ENCODE data around the gene CNTNAP2.
"Not testable (repeated sequence)": the region's sequence is repeated elsewhere in the genome, so short reads cannot be mapped to it uniquely, and the experiment has no call there.

The CNTNAP2 gene

GRCh38 chr7:147999962-148000361 lies 1883.4 kb downstream of the CNTNAP2 start:
- no peak for DNase-seq

- no peak for DNase-seq
These were observed 1895.2 kb downstream of the CNTNAP2 start for GRCh38 chr7:148011753-148012152.

GRCh38 chr7:148014001-148014400 lies 1897.4 kb downstream of the CNTNAP2 start:
- DNase-seq, result no peak

- no peak for DNase-seq
These were observed 1897.9 kb downstream of the CNTNAP2 start for GRCh38 chr7:148014541-148014940.

- DNase-seq, result no peak
These were observed 1900.5 kb downstream of the CNTNAP2 start for GRCh38 chr7:148017126-148017525.

DNA sequence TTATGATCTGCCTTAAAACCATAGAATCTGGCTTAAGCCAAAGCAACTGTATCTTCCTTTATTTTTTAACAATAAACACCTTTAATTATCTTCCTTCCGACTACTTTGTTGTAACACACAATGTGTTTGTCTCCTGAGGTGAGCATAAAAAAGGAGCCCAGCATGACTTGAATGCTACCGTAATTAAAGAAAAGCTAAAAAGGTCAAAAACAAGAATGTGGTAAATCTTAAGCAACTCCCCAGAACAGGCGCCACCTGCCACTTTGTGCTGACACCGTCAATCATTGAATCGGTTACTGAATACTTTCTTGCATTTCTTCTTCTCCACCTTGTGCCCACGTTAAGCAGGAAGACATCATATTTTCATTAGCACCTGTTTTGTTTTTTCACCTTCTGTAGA lies 1904.1 kb downstream of the CNTNAP2 start:
- no peak for DNase-seq

GRCh38 chr7:148021507-148022045 lies 1905.0 kb downstream of the CNTNAP2 start:
- no peak for DNase-seq

DNA sequence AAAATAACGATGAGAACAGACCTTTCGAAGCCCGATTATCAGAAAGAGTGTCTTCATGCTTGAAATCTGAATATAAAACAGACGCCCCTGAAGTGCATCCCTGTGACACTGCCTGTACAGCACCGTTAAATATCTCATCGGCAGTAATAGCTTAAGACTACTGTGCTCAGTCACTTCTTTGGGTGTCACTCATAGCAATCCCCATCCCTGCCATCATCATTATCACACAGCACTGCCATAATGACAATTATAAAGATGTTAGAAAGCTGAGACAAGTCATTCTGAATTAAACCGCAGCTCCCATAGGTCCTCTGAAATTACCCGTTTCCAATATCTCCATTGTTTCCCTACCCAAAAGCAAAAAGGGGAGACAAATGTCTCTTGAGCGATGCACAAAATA lies 1906.2 kb downstream of the CNTNAP2 start:
- DNase-seq, result no peak

DNA sequence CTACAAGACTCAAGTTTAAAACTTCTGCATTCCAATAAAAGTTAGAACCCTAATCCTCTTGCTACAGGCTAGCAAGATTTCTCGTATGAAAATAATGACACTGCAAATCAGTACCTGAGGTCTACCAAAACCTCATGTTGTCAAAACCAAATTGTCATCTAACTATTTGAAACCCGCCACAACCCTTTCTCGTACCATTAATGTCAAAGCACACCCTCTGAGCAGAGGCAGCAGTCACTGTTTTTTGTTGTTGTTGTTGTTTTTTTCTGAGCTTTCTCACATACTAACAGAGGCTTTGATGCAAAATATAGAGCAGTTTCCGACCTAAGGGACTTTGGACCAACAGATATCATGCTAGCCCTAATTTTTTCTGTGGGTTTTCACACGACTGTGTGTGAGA lies 1910.1 kb downstream of the CNTNAP2 start:
- DNase-seq, result no peak

DNA sequence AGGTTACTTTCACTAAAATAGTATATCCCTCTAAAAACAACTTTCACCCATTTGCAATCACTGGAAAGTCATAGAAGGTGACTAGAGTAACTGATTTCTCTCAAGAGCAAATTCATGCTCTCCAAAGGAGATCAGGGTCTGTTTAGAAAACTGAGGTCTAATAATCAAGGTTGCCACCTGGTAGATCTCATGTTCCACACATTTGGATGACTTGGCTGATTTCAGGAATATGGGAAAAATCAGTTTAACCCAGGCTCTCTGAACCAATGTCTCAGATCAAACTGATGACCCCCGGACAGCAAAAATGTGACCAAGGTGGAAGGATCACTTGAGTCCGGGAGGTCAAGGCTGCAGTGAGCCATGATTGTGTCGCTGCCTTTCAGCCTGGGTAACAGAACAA lies 1911.6 kb downstream of the CNTNAP2 start:
- no peak for DNase-seq

DNA sequence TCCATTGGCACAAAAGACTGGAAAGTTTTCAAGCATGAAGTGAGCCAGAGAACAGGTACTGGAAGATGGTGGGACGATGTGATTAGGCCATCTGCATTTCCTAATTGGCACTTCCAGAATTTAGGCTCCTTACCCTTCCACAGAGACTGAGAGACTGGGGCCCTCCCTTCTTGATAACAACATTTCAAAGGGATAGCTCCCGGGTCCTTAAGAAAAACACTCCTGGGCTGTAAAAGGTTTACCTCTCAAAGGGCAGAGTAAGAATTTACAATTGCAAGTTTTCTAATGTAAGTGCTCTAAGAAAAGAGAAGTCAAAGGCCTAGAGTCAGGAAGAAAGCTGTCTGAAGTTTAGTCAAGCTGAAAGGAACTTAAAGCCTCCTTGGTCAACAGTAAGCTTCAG lies 1914.4 kb downstream of the CNTNAP2 start:
- DNase-seq, result no peak

- no peak for DNase-seq
These were observed 1915.2 kb downstream of the CNTNAP2 start for GRCh38 chr7:148031811-148032210.

DNA sequence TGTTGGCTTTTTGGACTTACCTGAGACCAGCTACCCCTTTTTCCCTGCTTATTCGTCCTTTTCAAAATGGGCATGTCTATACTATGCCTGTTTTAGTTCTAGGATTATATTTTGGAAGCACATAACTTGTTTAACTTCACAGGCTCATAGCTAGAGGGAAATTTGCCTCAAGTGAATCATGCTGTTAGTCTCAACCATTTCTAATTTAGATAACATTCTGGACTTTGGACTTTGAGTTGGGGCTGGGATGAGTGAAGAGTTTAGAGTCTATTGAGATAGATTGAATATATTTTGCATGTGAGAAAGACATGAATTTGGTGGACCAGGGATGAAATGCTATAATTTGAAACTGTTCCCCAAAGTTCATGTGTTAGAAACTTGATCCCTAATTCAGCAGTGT lies 1919.3 kb downstream of the CNTNAP2 start:
- DNase-seq, result no peak

GRCh38 chr7:148037044-148037443 lies 1920.4 kb downstream of the CNTNAP2 start:
- no peak for DNase-seq

- DNase-seq, result no peak
These were observed 1924.6 kb downstream of the CNTNAP2 start for GRCh38 chr7:148041156-148041555.

- DNase-seq, result no peak
These were observed 1926.5 kb downstream of the CNTNAP2 start for GRCh38 chr7:148042935-148043631.

DNA sequence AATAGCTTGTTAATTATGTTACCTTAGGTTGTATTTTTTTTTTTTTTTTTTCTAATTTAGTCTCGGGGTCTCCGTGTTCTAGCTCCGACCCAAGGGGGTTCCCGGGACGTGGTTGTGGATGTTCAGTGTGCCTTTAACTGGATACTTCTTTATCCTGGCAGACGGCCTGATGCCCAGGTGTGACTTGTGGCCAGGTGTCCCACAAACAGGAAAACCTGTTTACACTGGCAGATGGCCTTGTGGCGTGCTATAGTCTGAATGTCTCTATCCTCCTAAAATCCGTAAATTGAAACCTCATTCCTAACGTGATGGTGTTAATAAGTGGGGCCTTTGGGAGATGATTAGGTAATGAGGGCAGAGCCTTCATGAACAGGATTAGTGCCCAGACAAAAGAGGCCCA lies 1927.6 kb downstream of the CNTNAP2 start:
- DNase-seq, result no peak

DNA sequence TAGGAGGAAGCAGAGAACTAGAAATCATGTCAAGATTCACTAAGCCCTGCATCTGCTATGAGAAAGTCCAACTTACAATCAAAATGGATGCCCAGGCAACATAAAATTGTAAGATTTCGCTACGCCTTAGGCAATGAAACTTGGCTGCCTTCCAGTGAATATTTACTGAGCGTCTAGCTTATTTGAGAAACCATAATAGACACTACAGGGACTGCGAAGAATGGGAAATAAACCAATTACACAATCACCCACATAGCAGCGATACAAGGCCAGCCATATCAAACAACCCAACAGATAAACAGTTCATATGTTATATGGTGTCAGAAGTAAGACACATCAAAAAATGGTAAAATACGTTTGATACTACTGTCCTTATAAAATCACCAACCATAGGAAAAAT lies 1928.9 kb downstream of the CNTNAP2 start:
- no peak for DNase-seq

GRCh38 chr7:148049068-148049467 lies 1932.5 kb downstream of the CNTNAP2 start:
- no peak for DNase-seq

GRCh38 chr7:148050492-148051158 lies 1934.0 kb downstream of the CNTNAP2 start:
- no peak for DNase-seq

DNA sequence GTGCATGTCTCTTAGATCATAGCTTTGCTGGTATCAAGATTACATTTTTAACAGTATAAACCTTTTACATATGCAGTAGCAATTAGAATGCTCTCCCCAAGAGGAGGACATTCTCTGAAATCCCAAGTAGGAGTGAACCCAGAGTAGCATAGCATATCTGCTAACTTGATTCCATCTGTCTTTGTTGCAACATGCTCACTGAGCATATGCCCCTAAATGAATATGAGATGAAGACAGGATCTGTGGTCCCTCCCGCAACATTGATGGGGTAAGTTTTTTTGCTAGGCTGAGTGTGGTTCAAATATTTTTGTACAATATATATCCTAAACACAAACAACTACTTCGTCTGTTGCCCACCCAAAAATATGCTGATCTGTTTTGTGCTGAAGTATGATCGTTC lies 1939.8 kb downstream of the CNTNAP2 start:
- no peak for DNase-seq

DNA sequence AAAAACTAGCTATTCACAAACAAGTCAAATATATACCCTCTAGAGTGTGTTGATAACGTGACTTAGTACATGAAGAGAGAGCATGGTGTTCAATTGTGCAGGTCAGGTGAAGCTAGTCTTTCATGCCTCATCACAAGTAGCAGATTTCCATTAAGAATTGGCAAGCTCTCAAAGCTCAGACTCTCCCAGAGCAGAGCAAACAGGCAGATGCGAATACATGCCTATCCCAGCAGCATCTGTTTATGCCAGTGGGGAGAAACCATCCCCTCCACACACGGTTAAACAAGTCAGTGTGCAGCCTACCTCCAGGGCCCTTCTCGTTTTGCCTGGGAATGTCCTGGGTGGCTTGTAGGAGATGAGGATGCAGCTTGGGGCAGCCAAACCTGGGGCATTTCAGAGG lies 1941.5 kb downstream of the CNTNAP2 start:
- no peak for DNase-seq

DNA sequence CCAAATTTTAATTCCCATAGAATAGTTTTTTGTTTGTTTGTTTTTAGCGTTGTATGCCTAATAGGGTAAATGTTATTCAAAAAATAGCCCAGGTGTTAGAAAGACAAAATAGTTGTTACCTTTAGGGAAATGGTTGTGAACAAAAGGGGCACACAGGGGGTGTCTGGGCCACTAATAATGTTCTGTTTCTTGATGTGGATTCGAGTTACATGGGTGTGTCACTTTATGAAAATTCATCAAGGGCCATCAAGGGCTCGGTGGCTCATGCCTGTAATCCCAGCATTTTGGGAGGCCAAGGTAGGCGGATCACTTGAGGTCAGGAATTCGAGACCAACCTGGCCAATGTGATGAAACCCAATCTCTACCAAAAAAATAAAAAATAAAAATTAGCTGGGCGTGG lies 1942.2 kb downstream of the CNTNAP2 start:
- no peak for DNase-seq

- DNase-seq, result no peak
These were observed 1944.1 kb downstream of the CNTNAP2 start for GRCh38 chr7:148060724-148061123.

DNA sequence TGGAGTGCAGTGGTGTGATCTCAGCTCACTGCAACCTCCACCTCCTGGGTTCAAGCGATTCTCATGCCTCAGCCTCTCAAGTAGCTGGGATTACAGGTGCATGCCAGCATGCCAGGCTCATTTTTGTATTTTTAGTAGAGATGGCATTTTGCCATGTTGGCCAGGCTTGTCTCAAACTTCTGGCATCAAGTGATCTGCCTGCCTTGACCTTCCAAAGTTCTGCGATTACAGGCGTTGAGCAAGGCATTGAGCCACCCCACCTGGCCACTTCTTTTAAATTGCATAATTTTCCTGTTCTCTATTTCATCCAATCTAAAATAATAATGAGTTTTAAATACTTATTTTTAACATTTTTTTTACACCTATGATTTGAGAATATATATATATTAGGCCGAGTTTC lies 1961.5 kb downstream of the CNTNAP2 start:
- not testable (repeated sequence) for DNase-seq

Data from activated CD4-positive, alpha-beta T cell treated with anti-CD3 and anti-CD28 coated beads, Interleukin-2, Interleukin-6, amounts not matched to agents 100 ng/mL and 50 ng/mL, durations not matched to agents 16 hours and 8 hours (primary cell).